Hepatocyte (in vitro differentiated cells): ENCODE data around the gene SYNRG. TPM values are rescaled to one million over a fixed set of nuclear protein-coding genes. Genes with fewer than 3 reads are reported as not detected.

Experiments used
- DNase-seq: peaks from one replicate; pipeline ENCODE4 v3.0.0-alpha.2; 2016; ENCODE audit warnings: low spot score
- H2AFZ ChIP-seq: fragments of 200-600 bp; sonication (generic); 2 replicates; pipeline ENCODE4 v1.6.0; 2016; ENCODE audit warnings: antibody characterized with exemption, mild to moderate bottlenecking
- H3K27ac ChIP-seq: fragments of 200-600 bp; sonication (generic); 2 replicates; pipeline ENCODE4 v1.5.1; 2016; ENCODE audit warnings: mild to moderate bottlenecking
- H3K27me3 ChIP-seq: fragments of 200-600 bp; sonication (generic); 2 replicates; pipeline ENCODE4 v1.6.1; 2016
- H3K36me3 ChIP-seq: fragments of 200-600 bp; sonication (generic); replicated peaks from 2 replicates; pipeline ENCODE4 v1.5.1; 2016; ENCODE audit warnings: low read depth; ENCODE audit not compliant: insufficient read depth
- H3K4me1 ChIP-seq: fragments of 200-600 bp; sonication (generic); 2 replicates; pipeline ENCODE4 v1.5.1; 2016; ENCODE audit warnings: mild to moderate bottlenecking, moderate library complexity; ENCODE audit not compliant: insufficient read depth
- H3K4me2 ChIP-seq: fragments of 200-600 bp; sonication (generic); 2 replicates; pipeline ENCODE4 v1.6.0; 2016
- H3K4me3 ChIP-seq: fragments of 200-600 bp; sonication (generic); 2 replicates; pipeline ENCODE4 v1.5.1; 2016; ENCODE audit warnings: mild to moderate bottlenecking
- H3K79me2 ChIP-seq: fragments of 200-600 bp; sonication (generic); 2 replicates; pipeline ENCODE4 v1.6.0; 2017; ENCODE audit warnings: mild to moderate bottlenecking
- H3K9me2 ChIP-seq: fragments of 200-600 bp; sonication (generic); replicated peaks from 2 replicates; pipeline ENCODE4 v1.6.0; 2017; ENCODE audit warnings: mild to moderate bottlenecking; ENCODE audit not compliant: insufficient read depth
- H3K9me3 ChIP-seq: fragments of 200-600 bp; sonication (generic); 2 replicates; pipeline ENCODE4 v1.5.1; 2016; ENCODE audit warnings: low read depth, mild to moderate bottlenecking
- H4K20me1 ChIP-seq: fragments of 200-600 bp; sonication (generic); 2 replicates; pipeline ENCODE4 v1.6.0; 2016; ENCODE audit warnings: mild to moderate bottlenecking; ENCODE audit not compliant: insufficient read depth, poor library complexity, severe bottlenecking
- EZH2 ChIP-seq: fragments of 200-600 bp; sonication (generic); IDR thresholded peaks from 2 replicates; pipeline ENCODE4 v1.6.1; 2016; ENCODE audit warnings: antibody characterized with exemption, mild to moderate bottlenecking, borderline replicate concordance
- EZH2phosphoT487 ChIP-seq: fragments of 200-600 bp; sonication (generic); IDR thresholded peaks from one replicate; pipeline ENCODE4 v1.6.1; 2018; ENCODE audit warnings: antibody characterized with exemption, mild to moderate bottlenecking, low read depth, moderate library complexity; ENCODE audit not compliant: unreplicated experiment, severe bottlenecking
- WGBS: methylation state at CpG from one replicate; pipeline ENCODE4 v1.1.6; 2016; ENCODE audit warnings: low lambda C conversion rate; ENCODE audit errors: missing lambda C conversion rate; 5-methylcytosine and 5-hydroxymethylcytosine counted together
- polyA plus RNA-seq: library from polyadenylated mRNA; unstranded; fragments of >200 nt; fragmentation: Nextera tagmentation; extraction: Ambion mirVana; gene quantifications from 2 replicates; pipeline ENCODE4 v1.2.1, GENCODE V29; 2016
- total RNA-seq: library from RNA; depleted of rRNA; stranded (reverse); fragments of >200 nt; gene quantifications from 2 replicates; pipeline ENCODE4 v1.2.3, GENCODE V29; 2014
- TF ChIP-seq, protein P1 (sequence below): fragments of 200-600 bp; sonication (generic); IDR thresholded peaks from 2 replicates; pipeline ENCODE4 v1.5.1; 2016; ENCODE audit warnings: antibody characterized with exemption, mild to moderate bottlenecking; ENCODE audit not compliant: poor library complexity

The SYNRG gene
- total and polyA plus RNA-seq, 2 experiments from 2014 or later = 20.7 to 21.6 TPM

DNA sequence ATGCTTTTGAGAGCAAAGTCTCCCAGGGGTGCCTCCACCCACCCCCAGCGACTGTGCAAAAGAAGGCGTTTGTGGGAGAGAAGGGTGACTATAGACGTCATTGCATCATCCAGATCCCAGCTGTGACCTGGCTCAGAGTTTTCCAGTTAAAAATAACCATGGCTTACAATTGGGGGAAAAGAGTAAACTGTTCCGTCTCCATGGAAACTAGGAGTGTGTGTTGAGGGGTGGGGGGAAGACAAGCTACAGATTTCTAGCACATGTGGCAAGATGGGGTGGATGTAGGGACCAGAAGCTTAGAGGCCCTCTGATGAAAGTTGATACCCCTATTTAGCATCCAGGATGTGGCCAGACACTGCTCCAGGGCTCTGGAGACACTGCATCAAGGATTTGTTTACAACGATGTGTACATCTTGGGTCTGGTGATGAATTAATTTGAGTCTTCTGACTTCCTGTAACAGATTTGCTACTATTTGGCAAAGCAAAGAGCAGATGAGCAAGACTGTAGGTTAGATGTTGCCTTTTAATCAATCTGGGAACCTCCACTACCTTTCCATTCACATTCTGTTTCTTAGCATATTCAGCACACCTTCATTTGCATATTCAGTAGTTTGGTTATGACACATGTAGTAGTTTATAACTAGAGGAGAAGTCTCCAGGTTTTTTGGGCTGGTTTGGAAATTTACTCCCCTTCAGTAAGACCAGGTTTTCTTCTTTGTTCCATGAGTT lies 125.7 kb downstream of the SYNRG start:
- no peaks in the 10 kb centered on the region for H3K9me3 ChIP-seq
- WGBS = 54% methylated on average over 5 of the region's 5 CpGs
- TF ChIP-seq, protein P1, sequence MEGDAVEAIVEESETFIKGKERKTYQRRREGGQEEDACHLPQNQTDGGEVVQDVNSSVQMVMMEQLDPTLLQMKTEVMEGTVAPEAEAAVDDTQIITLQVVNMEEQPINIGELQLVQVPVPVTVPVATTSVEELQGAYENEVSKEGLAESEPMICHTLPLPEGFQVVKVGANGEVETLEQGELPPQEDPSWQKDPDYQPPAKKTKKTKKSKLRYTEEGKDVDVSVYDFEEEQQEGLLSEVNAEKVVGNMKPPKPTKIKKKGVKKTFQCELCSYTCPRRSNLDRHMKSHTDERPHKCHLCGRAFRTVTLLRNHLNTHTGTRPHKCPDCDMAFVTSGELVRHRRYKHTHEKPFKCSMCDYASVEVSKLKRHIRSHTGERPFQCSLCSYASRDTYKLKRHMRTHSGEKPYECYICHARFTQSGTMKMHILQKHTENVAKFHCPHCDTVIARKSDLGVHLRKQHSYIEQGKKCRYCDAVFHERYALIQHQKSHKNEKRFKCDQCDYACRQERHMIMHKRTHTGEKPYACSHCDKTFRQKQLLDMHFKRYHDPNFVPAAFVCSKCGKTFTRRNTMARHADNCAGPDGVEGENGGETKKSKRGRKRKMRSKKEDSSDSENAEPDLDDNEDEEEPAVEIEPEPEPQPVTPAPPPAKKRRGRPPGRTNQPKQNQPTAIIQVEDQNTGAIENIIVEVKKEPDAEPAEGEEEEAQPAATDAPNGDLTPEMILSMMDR = no peak
- TF ChIP-seq EZH2phosphoT487 (no peak), EZH2 (no peak)

DNA sequence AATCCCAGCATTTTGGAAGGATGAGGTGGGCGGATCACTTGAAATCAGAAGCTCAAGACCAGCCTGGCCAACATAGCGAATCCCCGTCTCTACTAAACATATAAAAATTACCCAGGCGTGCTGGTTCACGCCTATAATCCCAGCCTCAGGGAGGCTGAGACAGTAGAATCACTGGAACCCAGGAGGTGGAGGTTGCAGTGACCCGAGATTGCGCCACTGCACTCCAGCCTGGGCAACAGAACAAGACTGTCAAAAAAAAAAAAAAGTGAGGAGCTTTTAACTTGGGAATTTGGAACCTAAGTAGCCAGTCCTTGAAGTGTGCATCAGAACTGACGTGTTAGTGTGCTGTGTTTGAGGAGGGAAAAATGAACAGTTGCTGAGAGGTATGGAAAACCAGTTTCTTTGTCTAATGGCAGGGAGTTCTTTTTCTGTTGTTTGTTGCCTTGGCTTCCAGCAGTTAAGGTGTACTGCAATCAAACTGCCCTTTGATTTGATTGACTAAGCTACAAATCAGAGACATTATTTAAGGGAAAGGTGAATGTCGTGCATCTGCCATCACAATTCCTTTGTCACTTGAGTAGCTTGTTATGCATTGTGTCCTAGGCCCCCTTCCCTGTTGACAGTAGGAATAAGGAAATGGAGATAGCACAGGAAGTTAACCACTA lies 128.1 kb downstream of the SYNRG start:
- TF ChIP-seq EZH2 (no peak), EZH2phosphoT487 (no peak)
- TF ChIP-seq, protein P1 = no peak
- H3K4me3 ChIP-seq = no peak overlapping the region
- peaks cover 14% of the 10 kb centered on the region for H3K4me1 ChIP-seq
- no peak overlapping the region for H2AFZ ChIP-seq
- no peaks in the 10 kb centered on the region for H3K9me2 ChIP-seq
- no peak overlapping the region for H3K27ac ChIP-seq
- no peaks in the 10 kb centered on the region for H3K36me3 ChIP-seq
- H3K9me3 ChIP-seq = no peaks in the 10 kb centered on the region
- H3K4me2 ChIP-seq = no peak overlapping the region
- DNase-seq = no peak
- H3K27me3 ChIP-seq = no peaks in the 10 kb centered on the region
- no peaks in the 10 kb centered on the region for H4K20me1 ChIP-seq
- 95% methylated on average over 9 of the region's 9 CpGs for WGBS
- H3K79me2 ChIP-seq = no peaks in the 10 kb centered on the region

More for the DNA sequence above, 125.7 kb downstream of the SYNRG start:
- Histone ChIP-seq H3K9me2 (no peaks in the 10 kb centered on the region), H3K4me3 (no peak overlapping the region), H3K27me3 (no peaks in the 10 kb centered on the region), H3K36me3 (no peaks in the 10 kb centered on the region), H3K4me2 (peak overlapping the region; percentile 34), H2AFZ (no peak overlapping the region), H3K79me2 (no peaks in the 10 kb centered on the region), H3K4me1 (peaks cover 22% of the 10 kb centered on the region), H4K20me1 (no peaks in the 10 kb centered on the region), H3K27ac (peak overlapping the region; percentile 69)
- peak; percentile 71 for DNase-seq

DNA sequence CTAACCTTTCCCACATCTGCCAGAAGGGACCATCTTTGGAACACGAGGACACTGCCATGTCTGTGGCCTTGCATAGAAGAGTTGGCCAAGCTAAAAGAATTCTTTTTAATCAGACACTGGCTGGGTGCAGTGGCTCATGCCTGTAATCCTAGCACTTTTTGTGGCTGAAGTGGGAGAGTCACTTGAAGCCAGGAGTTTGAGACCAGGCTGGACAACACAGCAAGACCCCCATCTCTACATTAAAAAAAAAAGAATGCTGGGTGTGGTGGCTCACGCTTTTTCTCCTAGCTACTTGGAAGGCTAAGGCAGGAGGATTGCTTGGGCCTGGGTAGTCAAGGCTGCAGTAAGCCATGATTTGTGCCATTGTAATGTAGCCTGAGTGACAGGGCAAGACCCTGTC lies 128.8 kb downstream of the SYNRG start:
- 95% methylated on average over 2 of the region's 2 CpGs for WGBS
- no peaks in the 10 kb centered on the region for H3K9me2 ChIP-seq
- peaks cover 14% of the 10 kb centered on the region for H3K4me1 ChIP-seq
- no peak for TF ChIP-seq EZH2phosphoT487
- TF ChIP-seq, protein P1 = no peak
- no peak for TF ChIP-seq EZH2
- no peaks in the 10 kb centered on the region for H4K20me1 ChIP-seq
- no peaks in the 10 kb centered on the region for H3K9me3 ChIP-seq
- H3K4me2 ChIP-seq = no peak overlapping the region
- no peak for DNase-seq
- no peaks in the 10 kb centered on the region for H3K79me2 ChIP-seq
- H3K4me3 ChIP-seq = no peak overlapping the region
- no peaks in the 10 kb centered on the region for H3K36me3 ChIP-seq
- no peak overlapping the region for H3K27ac ChIP-seq
- no peak overlapping the region for H2AFZ ChIP-seq
- H3K27me3 ChIP-seq = no peaks in the 10 kb centered on the region
